K562 (cell line): Measurements from ENCODE around the gene C1orf122. TPM values are rescaled to one million over a fixed set of nuclear protein-coding genes. Genes with fewer than 3 reads are reported as not detected.

Source experiments
- CREB1 ChIP-seq, 2 experiments: sonication (generic) in 1 of 2; formaldehyde crosslinking in 1 of 2; IDR thresholded peaks; 2 replicates each; pipeline versions ENCODE4 v1.6.1 to v1.8.0; 2012 to 2022; ENCODE audit warnings: inconsistent platforms in 1 of 2, mild to moderate bottlenecking in 1 of 2, missing genetic modification reagents in 1 of 2, moderate library complexity in 1 of 2
- CREM ChIP-seq: IDR thresholded peaks from 2 replicates; pipeline ENCODE4 v1.6.1; 2014; ENCODE audit warnings: antibody characterized with exemption, low read depth
- HDAC6 ChIP-seq: IDR thresholded peaks from 2 replicates; pipeline ENCODE4 v1.6.1; 2012; ENCODE audit warnings: low read depth, mild to moderate bottlenecking, control low read depth, inconsistent platforms, low read length, moderate library complexity
- KLF16 ChIP-seq: IDR thresholded peaks from 2 replicates; pipeline ENCODE4 v1.6.1; 2016; ENCODE audit warnings: antibody characterized with exemption
- NCOA1 ChIP-seq: fragments of 450-650 bp; IDR thresholded peaks from 2 replicates; pipeline ENCODE4 v1.6.1; 2016; ENCODE audit warnings: low read depth
- SNRNP70 ChIP-seq: fragments of 200-400 bp; formaldehyde crosslinking; optimal IDR thresholded peaks from 2 replicates; pipeline ENCODE3; 2017; ENCODE audit warnings: low read depth, low read length
- SRSF1 ChIP-seq: fragments of 200-400 bp; formaldehyde crosslinking; IDR thresholded peaks from 2 replicates; pipeline ENCODE4 v1.6.1; 2017; ENCODE audit warnings: mild to moderate bottlenecking, low read depth, low read length, moderate library complexity
- SRSF3 ChIP-seq: fragments of 200-400 bp; formaldehyde crosslinking; IDR thresholded peaks from 2 replicates; pipeline ENCODE4 v1.6.1; 2016; ENCODE audit warnings: mild to moderate bottlenecking, low read length, moderate library complexity; ENCODE audit not compliant: insufficient read depth
- TAF7 ChIP-seq: fragments of 450-650 bp; IDR thresholded peaks from 2 replicates; pipeline ENCODE4 v1.6.1; 2016; ENCODE audit warnings: missing genetic modification characterization, missing compliant biosample characterization
- ZNF224 ChIP-seq: sonication (generic); formaldehyde crosslinking; IDR thresholded peaks from 2 replicates; pipeline ENCODE4 v1.8.0; 2022; ENCODE audit warnings: mild to moderate bottlenecking, missing genetic modification reagents
- ZNF316 ChIP-seq: fragments of 450-650 bp; IDR thresholded peaks from 2 replicates; pipeline ENCODE4 v1.6.1; 2016
- ZNF584 ChIP-seq: fragments of 200-800 bp; sonication (Bioruptor generic); IDR thresholded peaks from 2 replicates; pipeline ENCODE4 v1.6.1; 2016; ENCODE audit warnings: low read depth, mild to moderate bottlenecking, missing genetic modification characterization, missing compliant biosample characterization
- polyA plus RNA-seq, 8 experiments: library from polyadenylated mRNA; depleted of rRNA in 4 of 8; stranded (reverse) in 5 of 8; unstranded in 3 of 8; fragments of >200 nt; fragmentation: Nextera tagmentation in 2 of 8; fragmentation: Illumina TruSeq in 1 of 8; extraction: Ambion mirVana in 2 of 8; extraction: Trizol in 1 of 8; gene quantifications; 2 replicates each; pipeline versions ENCODE4 v1.2.1 to v1.2.3, GENCODE V29; 2011 to 2014; ENCODE audit warnings: inconsistent platforms in 1 of 8, missing spikeins in 1 of 8
- total RNA-seq, 7 experiments: library from RNA; depleted of rRNA in 6 of 7; stranded (reverse); fragments of >200 nt in 6 of 7; fragmentation: Illumina TruSeq in 2 of 7; extraction: Trizol in 2 of 7; gene quantifications; 2 replicates each; pipeline versions ENCODE4 v1.2.1 to v1.2.3, GENCODE V29; 2011 to 2021; ENCODE audit warnings: low replicate concordance in 1 of 7
- TF ChIP-seq, protein P1 (sequence below): fragments of 250-450 bp; sonication (Bioruptor Pico); IDR thresholded peaks from 2 replicates; pipeline ENCODE4 v1.4.0; 2020; ENCODE audit warnings: borderline replicate concordance
- TF ChIP-seq, protein P2 (sequence below): sonication (generic); formaldehyde crosslinking; IDR thresholded peaks from 2 replicates; pipeline ENCODE4 v1.8.0; 2022; ENCODE audit warnings: mild to moderate bottlenecking, missing genetic modification reagents
- TF ChIP-seq, protein P3 (sequence below), 2 experiments: IDR thresholded peaks; 2 replicates each; pipeline ENCODE4 v1.6.1; 2012; ENCODE audit warnings: improper control_type of control experiment in 2 of 2, low read depth in 2 of 2, low read length in 2 of 2, borderline replicate concordance in 1 of 2
- TF ChIP-seq, protein P4 (sequence below): IDR thresholded peaks from 3 replicates; pipeline ENCODE4 v1.6.1; 2011; ENCODE audit warnings: borderline replicate concordance, mild to moderate bottlenecking; ENCODE audit not compliant: insufficient read length, insufficient read depth
- TF ChIP-seq, protein P5 (sequence below): fragments of 450-650 bp; formaldehyde crosslinking; IDR thresholded peaks from 2 replicates; pipeline ENCODE4 v1.4.0; 2020; ENCODE audit warnings: mild to moderate bottlenecking, mixed read lengths

C1orf122 gene
- total and polyA plus RNA-seq, 9 of the 15 experiments (the other 6 are each of a cell fraction or from before 2014, with no cell fraction given) = 3.6 to 70.9 (median 17.3) TPM

DNA sequence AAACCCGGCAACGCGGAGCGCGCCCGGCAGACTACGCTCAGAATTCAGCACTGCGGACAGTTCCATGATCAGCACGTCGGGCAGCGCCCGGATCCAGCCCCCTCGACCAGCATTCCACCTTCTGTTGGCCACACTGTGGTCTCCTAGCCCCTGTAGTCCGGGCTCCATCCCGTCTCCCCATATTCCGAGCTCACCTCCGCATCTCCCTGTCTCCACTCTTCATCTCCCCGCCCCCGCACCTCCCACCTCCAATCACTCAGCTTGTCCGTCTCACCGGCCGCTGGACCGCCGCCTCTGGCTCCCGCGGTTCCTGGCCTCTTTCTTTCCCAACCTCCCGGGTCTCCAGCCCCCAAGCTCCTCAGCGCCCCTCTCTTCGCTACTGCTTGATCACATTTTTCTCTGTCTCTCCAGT lies 43.2 kb upstream of the C1orf122 start (continued):
- no peak for TF ChIP-seq SNRNP70
- peak; percentile 86 for TF ChIP-seq CREM
- no peak for TF ChIP-seq HDAC6
- no peak for TF ChIP-seq SRSF1
- no peak for TF ChIP-seq TAF7 (tag)
- TF ChIP-seq NCOA1 = peak; percentile 100
- no peak for TF ChIP-seq SRSF3
- no peak for TF ChIP-seq KLF16
- TF ChIP-seq, protein P1, sequence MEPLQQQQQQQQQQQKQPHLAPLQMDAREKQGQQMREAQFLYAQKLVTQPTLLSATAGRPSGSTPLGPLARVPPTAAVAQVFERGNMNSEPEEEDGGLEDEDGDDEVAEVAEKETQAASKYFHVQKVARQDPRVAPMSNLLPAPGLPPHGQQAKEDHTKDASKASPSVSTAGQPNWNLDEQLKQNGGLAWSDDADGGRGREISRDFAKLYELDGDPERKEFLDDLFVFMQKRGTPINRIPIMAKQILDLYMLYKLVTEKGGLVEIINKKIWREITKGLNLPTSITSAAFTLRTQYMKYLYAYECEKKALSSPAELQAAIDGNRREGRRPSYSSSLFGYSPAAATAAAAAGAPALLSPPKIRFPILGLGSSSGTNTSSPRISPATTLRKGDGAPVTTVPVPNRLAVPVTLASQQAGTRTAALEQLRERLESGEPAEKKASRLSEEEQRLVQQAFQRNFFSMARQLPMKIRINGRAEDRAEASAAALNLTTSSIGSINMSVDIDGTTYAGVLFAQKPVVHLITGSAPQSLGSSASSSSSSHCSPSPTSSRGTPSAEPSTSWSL (CRISPR knock-in tag) = no peak
- TF ChIP-seq, protein P2, sequence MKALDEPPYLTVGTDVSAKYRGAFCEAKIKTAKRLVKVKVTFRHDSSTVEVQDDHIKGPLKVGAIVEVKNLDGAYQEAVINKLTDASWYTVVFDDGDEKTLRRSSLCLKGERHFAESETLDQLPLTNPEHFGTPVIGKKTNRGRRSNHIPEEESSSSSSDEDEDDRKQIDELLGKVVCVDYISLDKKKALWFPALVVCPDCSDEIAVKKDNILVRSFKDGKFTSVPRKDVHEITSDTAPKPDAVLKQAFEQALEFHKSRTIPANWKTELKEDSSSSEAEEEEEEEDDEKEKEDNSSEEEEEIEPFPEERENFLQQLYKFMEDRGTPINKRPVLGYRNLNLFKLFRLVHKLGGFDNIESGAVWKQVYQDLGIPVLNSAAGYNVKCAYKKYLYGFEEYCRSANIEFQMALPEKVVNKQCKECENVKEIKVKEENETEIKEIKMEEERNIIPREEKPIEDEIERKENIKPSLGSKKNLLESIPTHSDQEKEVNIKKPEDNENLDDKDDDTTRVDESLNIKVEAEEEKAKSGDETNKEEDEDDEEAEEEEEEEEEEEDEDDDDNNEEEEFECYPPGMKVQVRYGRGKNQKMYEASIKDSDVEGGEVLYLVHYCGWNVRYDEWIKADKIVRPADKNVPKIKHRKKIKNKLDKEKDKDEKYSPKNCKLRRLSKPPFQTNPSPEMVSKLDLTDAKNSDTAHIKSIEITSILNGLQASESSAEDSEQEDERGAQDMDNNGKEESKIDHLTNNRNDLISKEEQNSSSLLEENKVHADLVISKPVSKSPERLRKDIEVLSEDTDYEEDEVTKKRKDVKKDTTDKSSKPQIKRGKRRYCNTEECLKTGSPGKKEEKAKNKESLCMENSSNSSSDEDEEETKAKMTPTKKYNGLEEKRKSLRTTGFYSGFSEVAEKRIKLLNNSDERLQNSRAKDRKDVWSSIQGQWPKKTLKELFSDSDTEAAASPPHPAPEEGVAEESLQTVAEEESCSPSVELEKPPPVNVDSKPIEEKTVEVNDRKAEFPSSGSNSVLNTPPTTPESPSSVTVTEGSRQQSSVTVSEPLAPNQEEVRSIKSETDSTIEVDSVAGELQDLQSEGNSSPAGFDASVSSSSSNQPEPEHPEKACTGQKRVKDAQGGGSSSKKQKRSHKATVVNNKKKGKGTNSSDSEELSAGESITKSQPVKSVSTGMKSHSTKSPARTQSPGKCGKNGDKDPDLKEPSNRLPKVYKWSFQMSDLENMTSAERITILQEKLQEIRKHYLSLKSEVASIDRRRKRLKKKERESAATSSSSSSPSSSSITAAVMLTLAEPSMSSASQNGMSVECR (CRISPR knock-in tag) = peak; percentile 100
- peak; percentile 99 for TF ChIP-seq ZNF224 (CRISPR knock-in tag)
- TF ChIP-seq, protein P3, sequence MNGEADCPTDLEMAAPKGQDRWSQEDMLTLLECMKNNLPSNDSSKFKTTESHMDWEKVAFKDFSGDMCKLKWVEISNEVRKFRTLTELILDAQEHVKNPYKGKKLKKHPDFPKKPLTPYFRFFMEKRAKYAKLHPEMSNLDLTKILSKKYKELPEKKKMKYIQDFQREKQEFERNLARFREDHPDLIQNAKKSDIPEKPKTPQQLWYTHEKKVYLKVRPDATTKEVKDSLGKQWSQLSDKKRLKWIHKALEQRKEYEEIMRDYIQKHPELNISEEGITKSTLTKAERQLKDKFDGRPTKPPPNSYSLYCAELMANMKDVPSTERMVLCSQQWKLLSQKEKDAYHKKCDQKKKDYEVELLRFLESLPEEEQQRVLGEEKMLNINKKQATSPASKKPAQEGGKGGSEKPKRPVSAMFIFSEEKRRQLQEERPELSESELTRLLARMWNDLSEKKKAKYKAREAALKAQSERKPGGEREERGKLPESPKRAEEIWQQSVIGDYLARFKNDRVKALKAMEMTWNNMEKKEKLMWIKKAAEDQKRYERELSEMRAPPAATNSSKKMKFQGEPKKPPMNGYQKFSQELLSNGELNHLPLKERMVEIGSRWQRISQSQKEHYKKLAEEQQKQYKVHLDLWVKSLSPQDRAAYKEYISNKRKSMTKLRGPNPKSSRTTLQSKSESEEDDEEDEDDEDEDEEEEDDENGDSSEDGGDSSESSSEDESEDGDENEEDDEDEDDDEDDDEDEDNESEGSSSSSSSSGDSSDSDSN (IDR thresholded peaks at IDR 0.05; ENCODE audit: borderline replicate concordance in 1 of 2, low read depth in 2 of 2, low read length in 2 of 2) = peak in 1 of 2 experiments; percentile 78; a peak in 2 of 4 replicates
- TF ChIP-seq, protein P4, sequence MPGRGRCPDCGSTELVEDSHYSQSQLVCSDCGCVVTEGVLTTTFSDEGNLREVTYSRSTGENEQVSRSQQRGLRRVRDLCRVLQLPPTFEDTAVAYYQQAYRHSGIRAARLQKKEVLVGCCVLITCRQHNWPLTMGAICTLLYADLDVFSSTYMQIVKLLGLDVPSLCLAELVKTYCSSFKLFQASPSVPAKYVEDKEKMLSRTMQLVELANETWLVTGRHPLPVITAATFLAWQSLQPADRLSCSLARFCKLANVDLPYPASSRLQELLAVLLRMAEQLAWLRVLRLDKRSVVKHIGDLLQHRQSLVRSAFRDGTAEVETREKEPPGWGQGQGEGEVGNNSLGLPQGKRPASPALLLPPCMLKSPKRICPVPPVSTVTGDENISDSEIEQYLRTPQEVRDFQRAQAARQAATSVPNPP = no peak
- no peak for TF ChIP-seq ZNF316
- TF ChIP-seq, protein P5, sequence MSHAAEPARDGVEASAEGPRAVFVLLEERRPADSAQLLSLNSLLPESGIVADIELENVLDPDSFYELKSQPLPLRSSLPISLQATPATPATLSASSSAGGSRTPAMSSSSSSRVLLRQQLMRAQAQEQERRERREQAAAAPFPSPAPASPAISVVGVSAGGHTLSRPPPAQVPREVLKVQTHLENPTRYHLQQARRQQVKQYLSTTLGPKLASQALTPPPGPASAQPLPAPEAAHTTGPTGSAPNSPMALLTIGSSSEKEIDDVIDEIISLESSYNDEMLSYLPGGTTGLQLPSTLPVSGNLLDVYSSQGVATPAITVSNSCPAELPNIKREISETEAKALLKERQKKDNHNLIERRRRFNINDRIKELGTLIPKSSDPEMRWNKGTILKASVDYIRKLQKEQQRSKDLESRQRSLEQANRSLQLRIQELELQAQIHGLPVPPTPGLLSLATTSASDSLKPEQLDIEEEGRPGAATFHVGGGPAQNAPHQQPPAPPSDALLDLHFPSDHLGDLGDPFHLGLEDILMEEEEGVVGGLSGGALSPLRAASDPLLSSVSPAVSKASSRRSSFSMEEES (CRISPR knock-in tag) = no peak
- TF ChIP-seq CREB1 (IDR thresholded peaks at IDR 0.05) = peak; percentile 41
- peak; percentile 83 for TF ChIP-seq CREB1 (CRISPR knock-in tag; IDR thresholded peaks at IDR 0.05)
- TF ChIP-seq ZNF584 (CRISPR knock-in tag) = peak; percentile 79
